HK-2 (cell line): ENCODE data around the gene ERCC2.
"Not testable (repeated sequence)": the region's sequence is repeated elsewhere in the genome, so short reads cannot be mapped to it uniquely, and the experiment has no call there.

ENCODE experiments used
- DNase-seq: peaks from one replicate; pipeline ENCODE4 v3.0.0-alpha.2; 2018; ENCODE audit not compliant: unreplicated experiment

ERCC2 gene

GRCh38 chr19:45354241-45354842, 16.0 kb downstream of the ERCC2 start:
- DNase-seq: no peak

- DNase-seq: no peak
Measured at GRCh38 chr19:45352914-45353796, 17.2 kb downstream of the ERCC2 start.

GRCh38 chr19:45352471-45352870, 17.9 kb downstream of the ERCC2 start:
- no peak for DNase-seq

GRCh38 chr19:45352062-45352461, 18.3 kb downstream of the ERCC2 start:
- DNase-seq: no peak

DNA sequence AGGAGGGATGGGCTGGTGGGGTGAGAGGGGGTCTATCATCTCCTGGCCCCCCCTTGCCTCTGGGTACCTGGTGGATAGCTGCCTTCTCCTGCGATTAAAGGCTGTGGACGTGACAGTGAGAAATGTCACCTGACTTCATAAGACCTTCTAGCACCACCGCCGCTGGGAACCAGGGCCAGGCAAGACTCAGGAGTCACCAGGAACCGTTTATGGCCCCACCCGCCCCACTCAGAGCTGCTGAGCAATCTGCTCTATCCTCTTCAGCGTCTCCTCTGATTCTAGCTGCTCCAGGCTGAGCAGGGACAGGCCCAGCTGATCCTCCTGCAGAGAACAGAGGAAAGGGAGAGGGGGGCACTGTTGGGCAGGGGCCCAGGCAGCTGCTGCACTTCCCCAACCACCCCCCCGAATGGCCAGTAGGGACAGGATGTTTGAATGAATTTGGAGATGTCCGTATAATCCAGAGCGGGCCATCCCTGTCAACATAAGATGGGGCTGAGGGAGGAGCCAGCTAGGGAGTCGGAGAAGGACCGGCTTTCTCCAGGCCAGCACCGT, 18.9 kb downstream of the ERCC2 start:
- no peak for DNase-seq

DNA sequence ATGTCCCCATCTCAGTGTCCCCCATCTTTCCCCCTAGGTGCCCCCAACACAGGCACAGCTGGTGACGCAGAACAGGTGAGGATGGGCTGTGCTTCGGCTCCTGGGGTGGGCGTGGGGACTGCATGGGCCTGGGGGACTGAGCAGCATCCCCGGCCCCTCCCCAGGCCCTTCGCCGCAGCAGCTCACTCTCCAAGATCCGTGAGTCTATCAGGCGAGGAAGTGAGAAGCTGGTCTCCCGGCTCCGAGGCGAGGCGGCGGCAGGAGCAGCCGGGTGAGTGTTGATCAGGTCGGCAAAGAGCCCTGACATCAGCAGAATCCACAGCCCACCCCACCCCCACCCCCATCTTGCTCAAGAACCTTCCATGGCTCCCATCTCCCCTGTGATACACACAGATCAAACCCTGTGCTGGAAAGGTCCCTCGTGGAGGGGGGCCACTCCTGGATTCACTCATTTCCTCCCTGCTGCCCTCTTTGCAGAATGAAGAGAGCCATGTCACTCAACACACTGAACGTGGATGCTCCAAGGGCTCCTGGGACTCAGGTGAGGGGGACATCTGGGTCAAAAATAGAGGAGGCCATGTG, 19.8 kb downstream of the ERCC2 start:
- no peak for DNase-seq

DNA sequence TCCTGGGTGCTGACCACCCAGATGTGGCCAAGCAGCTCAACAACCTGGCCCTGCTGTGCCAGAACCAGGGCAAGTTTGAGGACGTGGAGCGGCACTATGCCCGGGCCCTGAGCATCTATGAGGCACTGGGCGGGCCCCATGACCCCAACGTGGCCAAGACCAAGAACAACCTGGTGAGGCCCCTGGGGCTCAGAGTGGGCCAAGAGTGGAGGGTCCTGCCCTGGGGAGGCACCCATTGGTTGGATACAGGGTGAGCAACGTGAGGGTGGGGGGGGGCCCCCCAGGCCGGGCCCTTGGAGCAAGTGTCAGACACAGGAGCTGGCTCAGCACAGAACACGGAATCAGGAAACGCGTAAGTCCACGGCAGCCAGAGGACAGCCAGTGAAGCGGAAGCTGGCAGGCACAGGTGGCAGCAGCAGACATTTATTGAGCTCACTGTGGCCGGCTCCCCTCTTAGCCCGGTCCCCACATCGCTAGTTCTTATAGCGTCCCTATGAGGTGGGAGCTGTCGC, 20.9 kb downstream of the ERCC2 start:
- no peak for DNase-seq

GRCh38 chr19:45349126-45349415, 21.3 kb downstream of the ERCC2 start:
- no peak for DNase-seq

- no peak for DNase-seq
Measured at GRCh38 chr19:45348367-45349125, 21.8 kb downstream of the ERCC2 start.

- DNase-seq: no peak
Measured at GRCh38 chr19:45347570-45348366, 22.6 kb downstream of the ERCC2 start.

- DNase-seq: no peak
Measured at GRCh38 chr19:45346449-45346848, 23.9 kb downstream of the ERCC2 start.

- DNase-seq: no peak
Measured at GRCh38 chr19:45345506-45345860, 24.9 kb downstream of the ERCC2 start.

GRCh38 chr19:45344621-45345505, 25.5 kb downstream of the ERCC2 start:
- DNase-seq: no peak

DNA sequence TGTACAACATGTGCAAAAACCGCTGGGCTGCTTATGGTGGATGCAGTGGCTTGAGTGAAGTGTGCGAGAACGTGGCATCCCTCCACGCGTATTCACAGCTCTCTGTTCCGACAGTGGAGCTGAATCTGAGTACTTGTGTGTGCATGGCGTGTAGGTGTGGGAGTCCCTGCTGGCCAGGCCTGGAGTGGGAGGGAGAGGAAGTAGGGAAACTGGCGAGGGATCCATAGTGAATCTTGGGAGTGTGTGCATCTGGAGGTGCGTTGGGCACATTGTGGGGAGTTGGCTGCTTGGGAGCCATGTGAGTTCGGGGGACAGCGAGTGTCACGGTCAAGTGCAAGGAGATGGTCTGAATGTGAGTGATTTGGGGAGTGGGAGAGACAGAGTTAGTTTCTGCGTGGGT, 27.5 kb downstream of the ERCC2 start:
- DNase-seq: no peak

- DNase-seq: no peak
Measured at GRCh38 chr19:45340899-45341453, 29.4 kb downstream of the ERCC2 start.

- peak; percentile 52 for DNase-seq
Measured at GRCh38 chr19:45340232-45340898, 30.0 kb downstream of the ERCC2 start, which contains the start of gene KLC3. KLC3 (plus strand) TSS chr19:45340750; CDS start chr19:45345542, 4,792 bp downstream.

DNA sequence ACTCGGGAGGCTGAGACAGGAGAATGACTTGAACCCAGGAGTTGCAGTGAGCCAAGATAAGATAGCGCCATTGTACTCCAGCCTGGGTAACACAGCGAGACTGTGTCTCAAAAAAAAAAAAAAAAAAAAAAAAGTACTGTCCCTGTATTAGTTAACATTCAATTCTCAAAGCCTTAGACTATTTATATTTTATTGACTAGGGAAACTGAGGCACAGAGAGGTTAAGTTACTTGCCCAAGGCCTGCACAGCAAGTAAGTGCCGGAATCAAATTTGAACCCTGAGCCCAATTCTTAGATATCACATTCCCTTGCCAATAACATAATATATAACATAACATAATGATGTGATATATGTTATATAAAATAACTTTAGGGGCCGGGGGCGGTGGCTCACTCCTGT, 30.7 kb downstream of the ERCC2 start:
- no peak for DNase-seq

DNA sequence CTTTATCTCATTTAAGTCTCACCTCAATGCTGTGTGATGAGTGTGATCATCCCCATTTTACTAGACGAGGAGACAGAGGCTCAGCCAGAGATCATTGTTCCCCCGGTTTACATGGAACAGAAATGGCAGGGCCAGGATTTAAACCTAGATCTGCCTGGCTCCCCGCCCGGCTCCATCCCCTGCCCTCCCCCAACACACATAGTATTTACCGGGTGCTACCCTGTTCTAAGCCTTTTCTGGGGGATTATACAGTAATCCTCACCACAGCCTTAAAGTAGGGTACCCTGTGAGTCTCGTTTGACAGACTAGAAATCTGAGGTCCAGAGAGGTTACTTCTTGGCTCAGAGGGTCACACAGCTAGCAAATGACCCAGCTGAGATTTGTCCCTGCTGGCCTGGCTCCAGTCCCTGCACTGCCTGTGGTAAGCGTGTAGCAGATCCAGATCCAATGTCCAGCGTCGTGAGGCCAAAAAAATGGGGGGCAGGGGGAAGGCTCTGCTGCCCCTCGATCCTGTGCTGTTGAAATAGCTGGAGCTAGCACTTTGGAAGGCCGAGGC, 33.6 kb downstream of the ERCC2 start:
- DNase-seq: no peak

- not testable (repeated sequence) for DNase-seq
Measured at GRCh38 chr19:45334881-45335280, 35.5 kb downstream of the ERCC2 start.
